ENCODE measurements around the gene MDFIC2. TPM values are rescaled to one million over a fixed set of nuclear protein-coding genes. Genes with fewer than 3 reads are reported as not detected.
"Not testable (repeated sequence)": the region's sequence is repeated elsewhere in the genome, so short reads cannot be mapped to it uniquely, and the experiment has no call there.

Gene MDFIC2
- total and polyA plus RNA-seq, 8 donors, result not detected

DNA sequence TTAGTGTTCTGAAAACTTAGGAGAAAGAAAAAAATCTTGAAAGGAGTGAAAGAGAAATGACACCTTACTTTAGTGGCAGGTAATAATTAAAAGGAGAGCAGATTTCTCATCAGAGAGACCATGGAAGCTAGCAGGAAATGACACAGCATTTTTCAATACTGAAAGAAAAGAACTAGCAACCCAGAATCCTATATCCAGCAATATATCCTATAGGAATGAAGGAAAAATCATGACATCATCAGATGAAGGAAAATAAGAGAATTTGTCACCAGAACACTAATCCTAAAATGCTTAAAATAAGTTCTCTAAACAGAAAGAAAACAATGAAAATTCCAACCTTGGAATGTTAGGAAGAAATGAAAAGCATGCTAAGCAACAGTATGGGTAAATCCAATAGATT lies 39.8 kb upstream of the MDFIC2 start:
- intact Hi-C loops (cut with DNase I; ENCODE audit: low total_unique reads), result no loop called here
- no peaks in the 10 kb centered on the region for H3K36me3 ChIP-seq
- H3K9me3 ChIP-seq, result peaks cover 0 to 10% (median 0%) of the 10 kb centered on the region in 4 donors
- H3K4me3 ChIP-seq, result no peak overlapping the region
- TF ChIP-seq, protein P1, sequence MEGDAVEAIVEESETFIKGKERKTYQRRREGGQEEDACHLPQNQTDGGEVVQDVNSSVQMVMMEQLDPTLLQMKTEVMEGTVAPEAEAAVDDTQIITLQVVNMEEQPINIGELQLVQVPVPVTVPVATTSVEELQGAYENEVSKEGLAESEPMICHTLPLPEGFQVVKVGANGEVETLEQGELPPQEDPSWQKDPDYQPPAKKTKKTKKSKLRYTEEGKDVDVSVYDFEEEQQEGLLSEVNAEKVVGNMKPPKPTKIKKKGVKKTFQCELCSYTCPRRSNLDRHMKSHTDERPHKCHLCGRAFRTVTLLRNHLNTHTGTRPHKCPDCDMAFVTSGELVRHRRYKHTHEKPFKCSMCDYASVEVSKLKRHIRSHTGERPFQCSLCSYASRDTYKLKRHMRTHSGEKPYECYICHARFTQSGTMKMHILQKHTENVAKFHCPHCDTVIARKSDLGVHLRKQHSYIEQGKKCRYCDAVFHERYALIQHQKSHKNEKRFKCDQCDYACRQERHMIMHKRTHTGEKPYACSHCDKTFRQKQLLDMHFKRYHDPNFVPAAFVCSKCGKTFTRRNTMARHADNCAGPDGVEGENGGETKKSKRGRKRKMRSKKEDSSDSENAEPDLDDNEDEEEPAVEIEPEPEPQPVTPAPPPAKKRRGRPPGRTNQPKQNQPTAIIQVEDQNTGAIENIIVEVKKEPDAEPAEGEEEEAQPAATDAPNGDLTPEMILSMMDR (IDR thresholded peaks at IDR 0.05), result no peak
- no peaks in the 10 kb centered on the region for H3K4me1 ChIP-seq
- no peaks in the 10 kb centered on the region for H3K27me3 ChIP-seq
- no peak for DNase-seq
- no peak overlapping the region for H3K27ac ChIP-seq

- Histone ChIP-seq H3K4me3 (no peak overlapping the region), H3K9me3 (peaks cover 0 to 8% (median 4%) of the 10 kb centered on the region in 4 donors), H3K27me3 (no peaks in the 10 kb centered on the region), H3K27ac (no peak overlapping the region), H3K36me3 (no peaks in the 10 kb centered on the region), H3K4me1 (no peaks in the 10 kb centered on the region)
- no peak for DNase-seq
- 25 to 49% (median 42%) methylated on average over 1 of the region's 1 CpG for WGBS, 5 donors
- no peak for TF ChIP-seq POLR2A (IDR thresholded peaks at IDR 0.05)
- TF ChIP-seq, protein P1 (IDR thresholded peaks at IDR 0.05), result no peak
- TF ChIP-seq EP300 (IDR thresholded peaks at IDR 0.05), result no peak
- no peak for TF ChIP-seq POLR2AphosphoS5 (IDR thresholded peaks at IDR 0.05)
- intact Hi-C loops (cut with DNase I; ENCODE audit: low total_unique reads), result no loop called here
Observed at GRCh38 chr3:70342149-70342548, 29.7 kb upstream of the MDFIC2 start.

DNA sequence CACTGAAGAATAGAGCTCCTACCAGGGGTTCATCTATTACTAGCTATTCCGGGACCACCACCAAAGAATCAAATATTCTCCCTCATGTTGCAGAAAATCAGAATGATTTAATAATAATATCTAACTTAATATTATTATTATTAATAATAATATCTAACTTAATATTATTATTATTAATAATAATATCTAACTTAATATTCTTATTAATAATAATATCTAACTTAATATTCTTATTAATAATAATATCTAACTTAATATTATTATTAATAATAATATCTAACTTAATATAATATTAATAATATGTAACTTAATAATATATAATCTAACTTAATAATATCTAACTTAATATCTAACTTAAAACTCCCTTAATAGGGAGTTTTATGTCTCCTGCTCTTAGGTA lies 24.4 kb upstream of the MDFIC2 start:
- DNase-seq; H3K36me3 ChIP-seq; H3K4me1 ChIP-seq; intact Hi-C loops (cut with DNase I; ENCODE audit: low total_unique reads); H3K27ac ChIP-seq; H3K4me3 ChIP-seq; H3K9me3 ChIP-seq; H3K27me3 ChIP-seq: not testable (repeated sequence)
- WGBS, 5 donors, result 94 to 100% (median 98%) methylated on average over 1 of the region's 1 CpG

- no peaks in the 10 kb centered on the region for H3K36me3 ChIP-seq
- WGBS, 5 donors, result 84 to 94% (median 88%) methylated on average over 3 of the region's 3 CpGs
- peaks cover 0 to under 1% (median 0%) of the 10 kb centered on the region in 4 donors for H3K9me3 ChIP-seq
- no peaks in the 10 kb centered on the region for H3K27me3 ChIP-seq
- H3K27ac ChIP-seq, result no peak overlapping the region
- H3K4me3 ChIP-seq, result no peak overlapping the region
- no peak for DNase-seq
- TF ChIP-seq, protein P1 (IDR thresholded peaks at IDR 0.05), result no peak
- no peak for TF ChIP-seq EP300 (IDR thresholded peaks at IDR 0.05)
- no peak for TF ChIP-seq POLR2A (IDR thresholded peaks at IDR 0.05)
- TF ChIP-seq POLR2AphosphoS5 (IDR thresholded peaks at IDR 0.05), result no peak
- H3K4me1 ChIP-seq, result no peaks in the 10 kb centered on the region
- intact Hi-C loops (cut with DNase I; ENCODE audit: low total_unique reads), result no loop called here
Observed at GRCh38 chr3:70333080-70333479, 20.6 kb upstream of the MDFIC2 start.

DNA sequence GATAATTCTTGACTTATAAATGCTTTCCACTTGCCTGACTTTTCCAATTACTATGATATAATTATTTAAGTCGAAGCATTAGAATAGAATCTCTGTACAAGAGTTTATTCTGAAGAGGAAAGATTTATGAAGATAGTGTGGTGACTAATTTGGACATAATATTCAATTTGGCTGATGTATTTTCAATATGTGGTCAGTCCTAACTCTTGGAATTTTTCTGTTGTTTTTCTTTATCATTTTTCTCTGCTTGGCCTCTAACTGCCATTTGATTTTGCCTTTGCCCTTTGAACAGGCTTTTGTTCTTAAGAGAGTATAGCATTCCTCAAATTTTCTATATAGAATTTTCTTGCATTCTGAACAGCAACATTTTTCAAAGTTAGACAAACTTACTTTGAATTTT lies 2.6 kb upstream of the MDFIC2 start:
- no peak for DNase-seq
- Histone ChIP-seq H3K36me3 (no peaks in the 10 kb centered on the region), H3K27me3 (no peaks in the 10 kb centered on the region), H3K4me3 (no peak overlapping the region), H3K4me1 (no peaks in the 10 kb centered on the region), H3K27ac (no peak overlapping the region), H3K9me3 (peaks cover 0 to 10% (median 0%) of the 10 kb centered on the region in 4 donors)
- intact Hi-C loops (cut with DNase I; ENCODE audit: low total_unique reads), result no loop called here
- WGBS, 5 donors, result 77 to 89% (median 82%) methylated on average over 1 of the region's 1 CpG
- TF ChIP-seq POLR2A (IDR thresholded peaks at IDR 0.05) (no peak), EP300 (IDR thresholded peaks at IDR 0.05) (no peak), POLR2AphosphoS5 (IDR thresholded peaks at IDR 0.05) (no peak)
- TF ChIP-seq, protein P1 (IDR thresholded peaks at IDR 0.05), result no peak
